ENCODE measurements around the gene C5.

GRCh38 chr9:120926397-120926928 lies 123.6 kb downstream of the C5 start, which contains the start of gene TRAF1:
- no peak for TF ChIP-seq USF1 (IDR thresholded peaks at IDR 0.05; ENCODE audit: borderline replicate concordance, low read depth)
- no peak for TF ChIP-seq CTCF (IDR thresholded peaks at IDR 0.05)
- no peak for TF ChIP-seq YY1 (IDR thresholded peaks at IDR 0.05; ENCODE audit: low read depth)
- TF ChIP-seq NFIC (IDR thresholded peaks at IDR 0.05; ENCODE audit: borderline replicate concordance), result no peak
- TF ChIP-seq REST (IDR thresholded peaks at IDR 0.05; ENCODE audit: low read depth, low read length), result no peak

Data from SK-N-SH (cell line).